Loucy (cell line): Measurements from ENCODE around the gene PASK.

Experiments
- H2AFZ ChIP-seq: fragments of 200-600 bp; sonication (generic); 2 replicates; pipeline ENCODE4 v1.6.0; 2016; ENCODE audit warnings: antibody characterized with exemption, mild to moderate bottlenecking, low read length, moderate library complexity
- H3F3A ChIP-seq: fragments of 200-600 bp; 2 replicates; pipeline ENCODE4 v1.6.0; 2016; ENCODE audit warnings: antibody characterized with exemption, low read depth, mild to moderate bottlenecking
- H3K27me3 ChIP-seq: fragments of 200-600 bp; sonication (generic); 2 replicates; pipeline ENCODE4 v1.6.1; 2014; ENCODE audit warnings: low read length, mild to moderate bottlenecking; ENCODE audit not compliant: insufficient read depth, poor library complexity, severe bottlenecking
- H3K36me3 ChIP-seq: fragments of 200-600 bp; sonication (generic); 2 replicates; pipeline ENCODE4 v1.6.1; 2016; ENCODE audit warnings: low read length; ENCODE audit not compliant: insufficient read depth
- H3K4me1 ChIP-seq: fragments of 200-600 bp; sonication (generic); 2 replicates; pipeline ENCODE4 v1.5.1; 2014; ENCODE audit warnings: low read length, mild to moderate bottlenecking; ENCODE audit not compliant: insufficient read depth, poor library complexity, severe bottlenecking
- H3K4me2 ChIP-seq: fragments of 200-600 bp; sonication (generic); 2 replicates; pipeline ENCODE4 v1.6.0; 2014; ENCODE audit warnings: antibody characterized with exemption, low read length, low read depth, mild to moderate bottlenecking; ENCODE audit not compliant: poor library complexity, severe bottlenecking
- H3K4me3 ChIP-seq: fragments of 200-600 bp; sonication (generic); 2 replicates; pipeline ENCODE4 v1.5.1; 2014; ENCODE audit warnings: low read length, mild to moderate bottlenecking, mixed read lengths; ENCODE audit not compliant: poor library complexity, severe bottlenecking
- H3K79me2 ChIP-seq: fragments of 200-600 bp; sonication (generic); 2 replicates; pipeline ENCODE4 v1.6.1; 2014; ENCODE audit warnings: low read length; ENCODE audit not compliant: insufficient read depth
- H3K9ac ChIP-seq: fragments of 200-600 bp; sonication (generic); 2 replicates; pipeline ENCODE4 v1.6.0; 2014; ENCODE audit warnings: mild to moderate bottlenecking, low read depth, low read length, moderate library complexity; ENCODE audit not compliant: poor library complexity, severe bottlenecking
- H3K9me2 ChIP-seq: fragments of 200-600 bp; sonication (generic); replicated peaks from 2 replicates; pipeline ENCODE4 v1.6.1; 2016; ENCODE audit warnings: low read depth, low read length, mixed read lengths
- H3K9me3 ChIP-seq: fragments of 200-600 bp; sonication (generic); 2 replicates; pipeline ENCODE4 v1.6.1; 2014; ENCODE audit warnings: mild to moderate bottlenecking, antibody characterized with exemption, low read length, low read depth; ENCODE audit not compliant: insufficient read depth
- H4K20me1 ChIP-seq: fragments of 200-600 bp; sonication (generic); 2 replicates; pipeline ENCODE4 v1.6.0; 2014; ENCODE audit warnings: antibody characterized with exemption, low read length, mild to moderate bottlenecking; ENCODE audit not compliant: insufficient read depth, poor library complexity, severe bottlenecking
- EZH2phosphoT487 ChIP-seq: fragments of 200-600 bp; IDR thresholded peaks from 2 replicates; pipeline ENCODE4 v1.6.1; 2018; ENCODE audit warnings: antibody characterized with exemption, mild to moderate bottlenecking, moderate library complexity, borderline replicate concordance
- TF ChIP-seq, protein P1 (sequence below): fragments of 200-600 bp; sonication (generic); conservative IDR thresholded peaks from 2 replicates; pipeline ENCODE4 v1.5.1; 2014; ENCODE audit warnings: mild to moderate bottlenecking, antibody characterized with exemption, low read length

PASK gene

DNA sequence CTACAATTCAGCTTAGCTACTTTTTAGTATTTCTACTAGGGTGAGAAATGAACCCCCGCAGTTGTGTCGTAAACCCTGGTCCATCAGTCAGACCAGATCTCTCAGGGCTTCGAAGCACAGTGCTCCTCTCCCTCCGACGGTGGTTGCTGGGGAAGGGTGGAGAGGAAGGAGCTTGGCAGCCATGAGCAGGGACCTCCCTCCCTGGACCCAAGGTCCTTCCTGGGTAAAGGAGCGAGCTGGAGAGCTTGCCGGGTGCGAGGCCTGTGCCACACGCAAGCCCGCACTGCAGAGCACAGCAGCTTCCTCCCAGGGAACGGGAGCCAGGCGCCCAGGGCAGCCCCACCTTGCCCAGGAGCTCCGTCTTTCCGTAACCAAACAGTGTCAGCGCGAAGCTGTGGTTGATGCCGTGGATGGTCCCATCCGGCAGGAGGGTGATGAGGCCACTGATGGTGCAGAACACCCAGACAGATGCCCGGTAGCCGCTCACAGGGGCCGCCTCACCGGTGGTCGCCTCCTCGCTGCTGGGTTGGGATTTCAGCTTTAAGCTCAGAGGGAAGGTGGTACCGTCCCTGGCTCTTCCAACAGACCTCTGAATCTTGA is 12.5 kb downstream of the PASK start:
- H3K9me3 ChIP-seq: no peaks in the 10 kb centered on the region
- no peak overlapping the region for H3K4me2 ChIP-seq
- no peaks in the 10 kb centered on the region for H3F3A ChIP-seq
- H3K4me3 ChIP-seq: no peak overlapping the region
- H2AFZ ChIP-seq: no peak overlapping the region
- no peaks in the 10 kb centered on the region for H3K27me3 ChIP-seq
- peaks cover 35% of the 10 kb centered on the region; the same call in 1 of the 2 replicates for H3K36me3 ChIP-seq
- TF ChIP-seq, protein P1, sequence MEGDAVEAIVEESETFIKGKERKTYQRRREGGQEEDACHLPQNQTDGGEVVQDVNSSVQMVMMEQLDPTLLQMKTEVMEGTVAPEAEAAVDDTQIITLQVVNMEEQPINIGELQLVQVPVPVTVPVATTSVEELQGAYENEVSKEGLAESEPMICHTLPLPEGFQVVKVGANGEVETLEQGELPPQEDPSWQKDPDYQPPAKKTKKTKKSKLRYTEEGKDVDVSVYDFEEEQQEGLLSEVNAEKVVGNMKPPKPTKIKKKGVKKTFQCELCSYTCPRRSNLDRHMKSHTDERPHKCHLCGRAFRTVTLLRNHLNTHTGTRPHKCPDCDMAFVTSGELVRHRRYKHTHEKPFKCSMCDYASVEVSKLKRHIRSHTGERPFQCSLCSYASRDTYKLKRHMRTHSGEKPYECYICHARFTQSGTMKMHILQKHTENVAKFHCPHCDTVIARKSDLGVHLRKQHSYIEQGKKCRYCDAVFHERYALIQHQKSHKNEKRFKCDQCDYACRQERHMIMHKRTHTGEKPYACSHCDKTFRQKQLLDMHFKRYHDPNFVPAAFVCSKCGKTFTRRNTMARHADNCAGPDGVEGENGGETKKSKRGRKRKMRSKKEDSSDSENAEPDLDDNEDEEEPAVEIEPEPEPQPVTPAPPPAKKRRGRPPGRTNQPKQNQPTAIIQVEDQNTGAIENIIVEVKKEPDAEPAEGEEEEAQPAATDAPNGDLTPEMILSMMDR: no peak
- no peak for TF ChIP-seq EZH2phosphoT487
- no peaks in the 10 kb centered on the region for H3K79me2 ChIP-seq
- H3K4me1 ChIP-seq: no peaks in the 10 kb centered on the region
- no peaks in the 10 kb centered on the region for H4K20me1 ChIP-seq
- no peaks in the 10 kb centered on the region for H3K9me2 ChIP-seq
- H3K9ac ChIP-seq: no peak overlapping the region

- Histone ChIP-seq H2AFZ (no peak overlapping the region), H3K36me3 (peaks cover 35% of the 10 kb centered on the region; the same call in 1 of the 2 replicates), H3F3A (no peaks in the 10 kb centered on the region), H3K4me3 (no peak overlapping the region), H3K79me2 (no peaks in the 10 kb centered on the region), H3K4me1 (no peaks in the 10 kb centered on the region), H4K20me1 (no peaks in the 10 kb centered on the region), H3K9me2 (no peaks in the 10 kb centered on the region), H3K9me3 (no peaks in the 10 kb centered on the region), H3K27me3 (no peaks in the 10 kb centered on the region), H3K9ac (no peak overlapping the region), H3K4me2 (no peak overlapping the region)
- TF ChIP-seq, protein P1: no peak
- no peak for TF ChIP-seq EZH2phosphoT487
Measured at GRCh38 chr2:241136191-241136590, 13.1 kb downstream of the PASK start.

GRCh38 chr2:241135737-241136136 is 13.5 kb downstream of the PASK start:
- no peaks in the 10 kb centered on the region for H3K27me3 ChIP-seq

DNA sequence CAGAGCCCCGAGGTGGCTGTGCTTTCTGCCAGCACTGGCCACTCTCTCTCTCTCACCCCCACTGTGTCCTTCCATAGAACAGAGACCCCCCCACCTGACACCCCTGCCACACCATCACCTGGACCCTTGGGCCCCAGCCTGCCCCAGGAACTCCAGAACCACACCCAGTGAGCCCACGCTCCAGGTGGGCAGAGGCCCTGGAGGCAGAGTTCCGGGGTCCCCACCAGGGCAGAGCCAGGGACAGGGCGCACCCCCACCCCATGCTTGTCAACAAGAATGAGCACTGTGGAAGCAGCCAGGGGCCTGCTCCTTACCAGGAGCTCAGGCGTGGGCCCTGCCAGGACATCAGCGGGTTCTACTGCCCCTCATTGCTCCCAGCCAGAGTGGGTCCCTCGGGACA is 14.6 kb downstream of the PASK start:
- TF ChIP-seq, protein P1: no peak
- no peak for TF ChIP-seq EZH2phosphoT487
- Histone ChIP-seq H3K9me3 (no peaks in the 10 kb centered on the region), H2AFZ (no peak overlapping the region), H3K4me1 (no peaks in the 10 kb centered on the region), H3K79me2 (no peaks in the 10 kb centered on the region), H3K4me3 (no peak overlapping the region), H3K9me2 (no peaks in the 10 kb centered on the region), H3K4me2 (no peak overlapping the region), H3F3A (no peaks in the 10 kb centered on the region), H3K27me3 (no peaks in the 10 kb centered on the region), H3K9ac (no peak overlapping the region), H3K36me3 (peaks cover 31% of the 10 kb centered on the region; the same call in 1 of the 2 replicates), H4K20me1 (no peaks in the 10 kb centered on the region)

More at GRCh38 chr2:241135737-241136136, 13.5 kb downstream of the PASK start:
- Histone ChIP-seq H3K4me3 (no peak overlapping the region), H3K79me2 (no peaks in the 10 kb centered on the region), H3K9ac (no peak overlapping the region), H3K9me3 (no peaks in the 10 kb centered on the region), H3K9me2 (no peaks in the 10 kb centered on the region), H3K4me2 (no peak overlapping the region), H3K36me3 (peaks cover 35% of the 10 kb centered on the region; the same call in 1 of the 2 replicates), H2AFZ (no peak overlapping the region), H4K20me1 (no peaks in the 10 kb centered on the region), H3K4me1 (no peaks in the 10 kb centered on the region), H3F3A (no peaks in the 10 kb centered on the region)
- no peak for TF ChIP-seq EZH2phosphoT487
